Astrocyte (in vitro differentiated cells and primary cell): ENCODE measurements around the gene UBR2. TPM values are rescaled to one million over a fixed set of nuclear protein-coding genes. Genes with fewer than 3 reads are reported as not detected.

Source experiments
- DNase-seq: peaks from one replicate; pipeline ENCODE4 v3.0.0-alpha.2; 2010; ENCODE audit warnings: low read depth
- FAIRE-seq: peaks from 2 replicates; lab custom pipeline; 2011; peaks lifted over from hg19 to GRCh38; lab: Jason Lieb, UNC
- H2AFZ ChIP-seq: 2 replicates; pipeline ENCODE4 v1.6.0; 2012; ENCODE audit warnings: low read depth, low read length, inconsistent platforms
- H3K27ac ChIP-seq: 2 replicates; pipeline ENCODE4 v1.5.1; 2011; ENCODE audit warnings: low read depth, low read length, inconsistent platforms
- H3K27me3 ChIP-seq: 2 replicates; pipeline ENCODE4 v1.6.0; 2011; ENCODE audit warnings: low read length, inconsistent platforms; ENCODE audit not compliant: insufficient read depth
- H3K36me3 ChIP-seq: 2 replicates; pipeline ENCODE4 v1.5.1; 2011; ENCODE audit warnings: low read length, inconsistent platforms; ENCODE audit not compliant: insufficient read depth
- H3K4me1 ChIP-seq: 2 replicates; pipeline ENCODE4 v1.5.1; 2011; ENCODE audit warnings: low read length, inconsistent platforms; ENCODE audit not compliant: insufficient read depth
- H3K4me2 ChIP-seq: 2 replicates; pipeline ENCODE4 v1.6.0; 2012; ENCODE audit warnings: low read length, inconsistent platforms
- H3K4me3 ChIP-seq: 2 replicates; pipeline ENCODE4 v1.5.1; 2011; ENCODE audit warnings: low read depth, mild to moderate bottlenecking, low read length, inconsistent platforms; ENCODE audit not compliant: insufficient read depth
- H3K79me2 ChIP-seq: 2 replicates; pipeline ENCODE4 v1.6.0; 2012; ENCODE audit warnings: mild to moderate bottlenecking, low read length, inconsistent platforms; ENCODE audit not compliant: insufficient read depth
- H3K9ac ChIP-seq: 2 replicates; pipeline ENCODE4 v1.6.0; 2012; ENCODE audit warnings: mild to moderate bottlenecking, low read length, inconsistent platforms
- H3K9me3 ChIP-seq: 2 replicates; pipeline ENCODE4 v1.5.1; 2012; ENCODE audit warnings: low read depth, mild to moderate bottlenecking, low read length, inconsistent platforms; ENCODE audit not compliant: insufficient read depth
- H4K20me1 ChIP-seq: 2 replicates; pipeline ENCODE4 v1.6.0; 2012; ENCODE audit warnings: low read length, inconsistent platforms; ENCODE audit not compliant: insufficient read depth
- H3K27ac Mint-ChIP-seq: one replicate; pipeline ENCODE4 v1.8.0; 2021; ENCODE audit warnings: mild to moderate bottlenecking, mixed read lengths; ENCODE audit not compliant: unreplicated experiment
- H3K27me3 Mint-ChIP-seq: one replicate; pipeline ENCODE4 v1.8.0; 2021; ENCODE audit warnings: low read depth, mixed read lengths; ENCODE audit not compliant: unreplicated experiment
- H3K36me3 Mint-ChIP-seq: one replicate; pipeline ENCODE4 v1.8.0; 2021; ENCODE audit warnings: low read depth, mixed read lengths; ENCODE audit not compliant: unreplicated experiment
- H3K4me1 Mint-ChIP-seq: one replicate; pipeline ENCODE4 v1.8.0; 2021; ENCODE audit warnings: low read depth, mixed read lengths; ENCODE audit not compliant: unreplicated experiment
- H3K4me3 Mint-ChIP-seq: one replicate; pipeline ENCODE4 v1.8.0; 2021; ENCODE audit warnings: mild to moderate bottlenecking, moderate library complexity, mixed read lengths; ENCODE audit not compliant: unreplicated experiment
- H3K9me3 Mint-ChIP-seq: one replicate; pipeline ENCODE4 v1.8.0; 2021; ENCODE audit warnings: mild to moderate bottlenecking, mixed read lengths; ENCODE audit not compliant: unreplicated experiment
- CTCF ChIP-seq: IDR thresholded peaks from 2 replicates; pipeline ENCODE4 v1.5.1; 2011; ENCODE audit warnings: low read depth, mild to moderate bottlenecking, inconsistent platforms, low read length, moderate library complexity; ENCODE audit not compliant: insufficient read depth
- EZH2 ChIP-seq: IDR thresholded peaks from 2 replicates; pipeline ENCODE4 v1.6.1; 2012; ENCODE audit warnings: mild to moderate bottlenecking, low read length, inconsistent platforms; ENCODE audit not compliant: insufficient read depth
- total RNA-seq: library from RNA; stranded (reverse); gene quantifications from 2 replicates; pipeline ENCODE4 v1.2.1, GENCODE V29; 2021

UBR2 gene
- total RNA-seq, 1 donor from 2014 or later: 23.3 TPM

- H3K79me2 ChIP-seq: peaks cover 33% of the 10 kb centered on the region
- no peak overlapping the region for H3K4me3 ChIP-seq
- no peaks in the 10 kb centered on the region for H3K9me3 ChIP-seq
- no peak overlapping the region for H3K4me3 Mint-ChIP-seq
- peaks cover 5% of the 10 kb centered on the region for H3K36me3 Mint-ChIP-seq
- no peak overlapping the region for H3K27ac Mint-ChIP-seq
- H3K36me3 ChIP-seq: no peaks in the 10 kb centered on the region
- H3K27me3 Mint-ChIP-seq: no peaks in the 10 kb centered on the region
- H3K27ac ChIP-seq: no peak overlapping the region
- H3K4me1 ChIP-seq: peaks cover 5% of the 10 kb centered on the region
- no peaks in the 10 kb centered on the region for H3K9me3 Mint-ChIP-seq
- H2AFZ ChIP-seq: no peak overlapping the region
- DNase-seq: no peak
- H3K27me3 ChIP-seq: no peaks in the 10 kb centered on the region
- H3K9ac ChIP-seq: no peak overlapping the region
- H3K4me1 Mint-ChIP-seq: peaks cover 9% of the 10 kb centered on the region
- no peak for FAIRE-seq
- H4K20me1 ChIP-seq: peaks cover 14% of the 10 kb centered on the region
- no peak for TF ChIP-seq CTCF
- TF ChIP-seq EZH2: no peak
- H3K4me2 ChIP-seq: no peak overlapping the region
Observed at GRCh38 chr6:42561986-42562385, 1.8 kb upstream of the UBR2 start.

- Mint-ChIP-seq H3K9me3 (no peaks in the 10 kb centered on the region), H3K4me1 (peaks cover 9% of the 10 kb centered on the region), H3K27me3 (no peaks in the 10 kb centered on the region), H3K36me3 (peaks cover 7% of the 10 kb centered on the region), H3K27ac (no peak overlapping the region), H3K4me3 (peak overlapping the region; percentile 95)
- Histone ChIP-seq H3K4me1 (peaks cover 5% of the 10 kb centered on the region), H3K4me2 (peak overlapping the region; percentile 89), H4K20me1 (peaks cover 14% of the 10 kb centered on the region), H3K27me3 (no peaks in the 10 kb centered on the region), H3K9ac (no peak overlapping the region), H3K9me3 (no peaks in the 10 kb centered on the region), H3K27ac (no peak overlapping the region), H3K36me3 (peaks cover 2% of the 10 kb centered on the region), H3K4me3 (no peak overlapping the region), H3K79me2 (peaks cover 42% of the 10 kb centered on the region), H2AFZ (peak overlapping the region; percentile 71)
- DNase-seq: no peak
- no peak for FAIRE-seq
- no peak for TF ChIP-seq CTCF
- no peak for TF ChIP-seq EZH2
Observed at GRCh38 chr6:42562788-42563405, 932 bp upstream of the UBR2 start.

- Histone ChIP-seq H4K20me1 (peaks cover 17% of the 10 kb centered on the region), H3K4me2 (peak overlapping the region; percentile 89), H3K79me2 (peaks cover 52% of the 10 kb centered on the region), H3K27me3 (no peaks in the 10 kb centered on the region), H3K4me1 (peaks cover 5% of the 10 kb centered on the region), H3K27ac (peak overlapping the region; percentile 88), H3K9me3 (no peaks in the 10 kb centered on the region), H3K9ac (peak overlapping the region; percentile 94), H2AFZ (peak overlapping the region; percentile 97), H3K4me3 (peak overlapping the region; percentile 92), H3K36me3 (peaks cover 3% of the 10 kb centered on the region)
- Mint-ChIP-seq H3K27ac (peak overlapping the region; percentile 92), H3K27me3 (no peaks in the 10 kb centered on the region), H3K36me3 (peaks cover 10% of the 10 kb centered on the region), H3K9me3 (no peaks in the 10 kb centered on the region), H3K4me3 (peak overlapping the region; percentile 95), H3K4me1 (peaks cover 13% of the 10 kb centered on the region)
- no peak for TF ChIP-seq CTCF
- TF ChIP-seq EZH2: no peak
- no peak for DNase-seq
- FAIRE-seq: no peak
Observed at GRCh38 chr6:42564506-42564825, 637 bp downstream of the UBR2 start.
